ENCODE measurements around the gene EREG. TPM values are rescaled to one million over a fixed set of nuclear protein-coding genes. Genes with fewer than 3 reads are reported as not detected.
A peak's percentile ranks its signal among the peaks of the same experiment; 100 is the strongest.

EREG gene
- total and polyA plus RNA-seq, 9 of the 15 experiments (the other 6 are each of a cell fraction or from before 2014, with no cell fraction given): 0.97 to 7.3 (median 2.5) TPM

DNA sequence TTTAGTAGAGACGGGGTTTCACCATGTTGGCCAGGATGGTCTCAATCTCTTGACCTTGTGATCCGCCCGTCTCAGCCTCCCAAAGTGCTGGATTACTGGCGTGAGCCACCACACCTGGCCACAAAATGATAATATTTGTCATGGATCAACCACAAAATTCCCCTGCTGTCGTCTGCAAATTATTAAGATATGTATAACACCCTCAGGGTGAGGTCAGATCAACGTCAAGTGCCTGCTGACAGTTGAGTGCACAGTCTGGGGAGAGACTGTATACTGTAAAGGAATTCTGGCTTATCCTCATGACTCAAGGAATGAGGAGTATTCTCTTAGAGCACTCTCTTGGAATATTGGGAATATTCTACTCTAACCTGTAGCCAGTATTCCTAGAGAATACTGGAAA lies 45.5 kb upstream of the EREG start:
- no peak overlapping the region for H3K4me3 ChIP-seq
- 75% methylated on average over 6 of the region's 6 CpGs for whole genome bisulfite sequencing (ENCODE audit: insufficient coverage, low coverage, missing lambda C conversion rate)
- peaks cover 5 to 25% of the 10 kb centered on the region in 2 experiments for H3K4me1 ChIP-seq (replicated peaks in 1 of 2; ENCODE audit: control insufficient read depth in 2 of 2, insufficient read depth in 2 of 2, low read length in 2 of 2)
- in situ Hi-C loops (cut with MboI) (loop anchor here (10.0 kb wide), 1 partner anchor 215 kb away; no protein-coding TSS in a partner anchor), intact Hi-C loops (cut with micrococcal nuclease) (no loop called here)
- TF ChIP-seq KHSRP (IDR thresholded peaks at IDR 0.05): no peak
- no peak for TF ChIP-seq BMI1 (IDR thresholded peaks at IDR 0.05; ENCODE audit: low read length)
- H3K9ac ChIP-seq (ENCODE audit: insufficient read depth in 1 of 2, low read depth in 2 of 2, low read length in 2 of 2): no peak overlapping the region
- H3K9me1 ChIP-seq (ENCODE audit: control insufficient read depth, insufficient read depth, low read length): no peaks in the 10 kb centered on the region
- no peaks in the 10 kb centered on the region for H3K27me3 ChIP-seq (ENCODE audit: control insufficient read depth in 2 of 2, insufficient read depth in 2 of 2, low read length in 2 of 2)
- DNase-seq (ENCODE audit: extremely low read depth in 1 of 4, low spot score in 3 of 4): no peak
- FAIRE-seq: no peak
- BruUV-seq (replicated peaks): no TSS peak
- H2AFZ ChIP-seq (ENCODE audit: low read depth, low read length): no peak overlapping the region
- ChIA-PET CTCF (ENCODE audit: low intra/inter-chr PET ratio) (interaction anchor here (0.5 to 2.5 kb wide), 7 partner anchors 90 to 919 kb away, joined by 3 to 10 read pairs (median 3); no protein-coding TSS in a partner anchor), POLR2A (interaction anchor here (1.4 to 2.9 kb wide), 2 partner anchors 10 to 352 kb away, joined by 6 to 7 read pairs; no protein-coding TSS in a partner anchor)
- H3K79me2 ChIP-seq (ENCODE audit: control insufficient read depth, insufficient read depth, low read length): peaks cover 96% of the 10 kb centered on the region
- no peak overlapping the region for H3K27ac ChIP-seq (ENCODE audit: extremely low read depth, low read depth, low read length)
- peaks cover 27% of the 10 kb centered on the region for H3K36me3 ChIP-seq (ENCODE audit: control insufficient read depth, insufficient read depth, low read length)
- ATAC-seq: no peak
- no peaks in the 10 kb centered on the region for H4K20me1 ChIP-seq (replicated peaks; ENCODE audit: control insufficient read depth, insufficient read depth, low read length)
- no peak overlapping the region for H3K4me2 ChIP-seq (ENCODE audit: insufficient read depth, low read length)
- H3K9me3 ChIP-seq (replicated peaks; ENCODE audit: control insufficient read depth, insufficient read depth, low read depth, low read length): no peaks in the 10 kb centered on the region

DNA sequence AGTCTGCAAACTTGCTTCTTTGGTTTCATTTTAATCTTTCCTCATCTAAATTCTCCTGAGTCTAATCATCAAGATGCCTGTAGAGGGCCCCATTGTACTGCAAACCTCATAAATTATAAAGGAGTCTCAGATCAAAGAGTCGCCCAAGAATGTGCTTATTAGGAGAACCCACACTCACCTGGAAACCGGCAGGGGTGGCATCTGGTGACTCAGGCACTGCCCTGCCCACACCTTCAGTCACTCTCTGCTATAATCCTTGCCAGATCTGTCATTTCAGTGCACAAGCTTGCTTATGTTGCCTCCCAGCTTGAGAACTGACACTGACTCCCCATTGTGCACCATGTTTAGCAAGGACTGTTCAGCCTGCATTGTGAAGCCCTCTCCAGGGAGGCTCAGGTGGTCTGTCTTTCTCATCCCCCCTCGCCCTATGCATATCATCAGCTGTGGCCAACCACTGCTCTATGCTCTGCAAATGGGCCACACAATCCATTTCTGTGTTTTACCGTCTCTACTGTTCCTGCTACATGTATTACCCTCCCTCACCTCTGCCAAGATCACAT lies 44.3 kb upstream of the EREG start:
- FAIRE-seq (peak; percentile 82), DNase-seq (ENCODE audit: extremely low read depth in 1 of 4, low spot score in 3 of 4) (peak; percentile 17 to 77 (median 40)), ATAC-seq (peak; percentile 73)
- Histone ChIP-seq H3K36me3 (ENCODE audit: control insufficient read depth, insufficient read depth, low read length) (peaks cover 18% of the 10 kb centered on the region), H4K20me1 (replicated peaks; ENCODE audit: control insufficient read depth, insufficient read depth, low read length) (no peaks in the 10 kb centered on the region), H3K9me3 (replicated peaks; ENCODE audit: control insufficient read depth, insufficient read depth, low read depth, low read length) (no peaks in the 10 kb centered on the region), H3K79me2 (ENCODE audit: control insufficient read depth, insufficient read depth, low read length) (peaks cover 97% of the 10 kb centered on the region), H3K4me3 (no peak overlapping the region), H3K9me1 (ENCODE audit: control insufficient read depth, insufficient read depth, low read length) (no peaks in the 10 kb centered on the region), H3K4me1 (replicated peaks in 1 of 2; ENCODE audit: control insufficient read depth in 2 of 2, insufficient read depth in 2 of 2, low read length in 2 of 2) (peaks cover 5 to 30% of the 10 kb centered on the region in 2 experiments), H3K27ac (ENCODE audit: extremely low read depth, low read depth, low read length) (peak overlapping the region; percentile 2; the same call in 1 of the 3 replicates), H2AFZ (ENCODE audit: low read depth, low read length) (peak overlapping the region; percentile 67; the same call in 1 of the 2 replicates), H3K9ac (ENCODE audit: insufficient read depth in 1 of 2, low read depth in 2 of 2, low read length in 2 of 2) (peak overlapping the region; percentile 4 to 79; a peak in 1 of 4 replicates), H3K27me3 (ENCODE audit: control insufficient read depth in 2 of 2, insufficient read depth in 2 of 2, low read length in 2 of 2) (no peaks in the 10 kb centered on the region), H3K4me2 (ENCODE audit: insufficient read depth, low read length) (peak overlapping the region; percentile 70)
- in situ Hi-C loops (cut with MboI) (loop anchor here (5.0 kb wide), 1 partner anchor 352 kb away; no protein-coding TSS in a partner anchor), intact Hi-C loops (cut with micrococcal nuclease) (loop anchor here (1.0 to 2.0 kb wide), 4 partner anchors 50 to 351 kb away; no protein-coding TSS in a partner anchor)
- 18% methylated on average over 4 of the region's 4 CpGs for WGBS (ENCODE audit: insufficient coverage, low coverage, missing lambda C conversion rate)
- ChIA-PET CTCF (ENCODE audit: low intra/inter-chr PET ratio) (interaction anchor here (0.7 to 2.5 kb wide), 9 partner anchors 9 to 918 kb away, joined by 3 to 10 read pairs (median 5); no protein-coding TSS in a partner anchor), POLR2A (interaction anchor here (0.7 to 2.9 kb wide), 4 partner anchors 9 to 354 kb away, joined by 3 to 7 read pairs (median 6); no protein-coding TSS in a partner anchor)
- BruUV-seq (replicated peaks): no TSS peak
- TF ChIP-seq HMGXB4 (CRISPR knock-in tag; IDR thresholded peaks at IDR 0.05): no peak
- TF ChIP-seq JUND (IDR thresholded peaks at IDR 0.05; ENCODE audit: borderline replicate concordance, low read depth, low read length): 0 out of 2 replicates have a peak, but pooled peaks have one; percentile 7
- TF ChIP-seq JUND (tag; IDR thresholded peaks at IDR 0.05; ENCODE audit: borderline replicate concordance, low read depth, low read length): no peak
- TF ChIP-seq ZNF785 (CRISPR knock-in tag; IDR thresholded peaks at IDR 0.05): no peak
- no peak for TF ChIP-seq MAFG (tag; conservative IDR thresholded peaks at IDR 0.05)
- TF ChIP-seq ZNF311 (CRISPR knock-in tag; IDR thresholded peaks at IDR 0.05): no peak
- TF ChIP-seq, protein P1, sequence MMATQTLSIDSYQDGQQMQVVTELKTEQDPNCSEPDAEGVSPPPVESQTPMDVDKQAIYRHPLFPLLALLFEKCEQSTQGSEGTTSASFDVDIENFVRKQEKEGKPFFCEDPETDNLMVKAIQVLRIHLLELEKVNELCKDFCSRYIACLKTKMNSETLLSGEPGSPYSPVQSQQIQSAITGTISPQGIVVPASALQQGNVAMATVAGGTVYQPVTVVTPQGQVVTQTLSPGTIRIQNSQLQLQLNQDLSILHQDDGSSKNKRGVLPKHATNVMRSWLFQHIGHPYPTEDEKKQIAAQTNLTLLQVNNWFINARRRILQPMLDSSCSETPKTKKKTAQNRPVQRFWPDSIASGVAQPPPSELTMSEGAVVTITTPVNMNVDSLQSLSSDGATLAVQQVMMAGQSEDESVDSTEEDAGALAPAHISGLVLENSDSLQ (IDR thresholded peaks at IDR 0.05): 0 out of 2 replicates have a peak, but pooled peaks have one; percentile 26
- TF ChIP-seq TARDBP (IDR thresholded peaks at IDR 0.05): no peak

All from K562 (cell line).